Femur (tissue), 1 donor: Measurements from ENCODE around the gene STUM.
A peak's percentile ranks its signal among the peaks of the same experiment; 100 is the strongest.
"Not testable (repeated sequence)": the region's sequence is repeated elsewhere in the genome, so short reads cannot be mapped to it uniquely, and the experiment has no call there.

ENCODE experiments used
- DNase-seq: peaks from one replicate; pipeline ENCODE4 v3.0.0-alpha.2; 2017

Gene STUM

DNA sequence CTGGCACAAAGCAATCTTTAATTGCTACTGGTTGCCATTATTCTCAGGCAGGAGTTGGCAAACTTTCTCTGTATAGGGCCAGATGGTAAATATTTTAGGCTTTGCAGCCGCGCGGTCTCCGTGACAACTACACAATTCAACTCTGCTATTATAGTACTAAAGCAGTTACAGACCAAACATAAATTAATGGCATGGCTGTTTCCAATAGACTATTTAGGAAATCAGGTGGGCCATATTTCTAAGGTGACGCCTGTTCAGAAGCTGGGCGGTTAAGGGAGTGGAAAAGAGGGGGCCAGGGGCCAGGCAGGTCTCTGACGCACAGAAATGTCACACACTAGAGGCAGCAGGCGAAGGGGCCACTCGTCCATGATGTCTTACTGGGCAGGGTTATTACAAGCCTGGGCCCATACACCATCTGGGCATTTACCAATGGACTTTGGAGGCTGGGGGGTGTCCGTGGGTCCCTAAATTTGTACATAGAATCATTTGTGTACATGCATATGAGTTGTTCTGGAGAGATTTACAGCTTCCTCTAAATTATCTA is 80.1 kb downstream of the STUM start:
- peak; percentile 52 for DNase-seq

DNA sequence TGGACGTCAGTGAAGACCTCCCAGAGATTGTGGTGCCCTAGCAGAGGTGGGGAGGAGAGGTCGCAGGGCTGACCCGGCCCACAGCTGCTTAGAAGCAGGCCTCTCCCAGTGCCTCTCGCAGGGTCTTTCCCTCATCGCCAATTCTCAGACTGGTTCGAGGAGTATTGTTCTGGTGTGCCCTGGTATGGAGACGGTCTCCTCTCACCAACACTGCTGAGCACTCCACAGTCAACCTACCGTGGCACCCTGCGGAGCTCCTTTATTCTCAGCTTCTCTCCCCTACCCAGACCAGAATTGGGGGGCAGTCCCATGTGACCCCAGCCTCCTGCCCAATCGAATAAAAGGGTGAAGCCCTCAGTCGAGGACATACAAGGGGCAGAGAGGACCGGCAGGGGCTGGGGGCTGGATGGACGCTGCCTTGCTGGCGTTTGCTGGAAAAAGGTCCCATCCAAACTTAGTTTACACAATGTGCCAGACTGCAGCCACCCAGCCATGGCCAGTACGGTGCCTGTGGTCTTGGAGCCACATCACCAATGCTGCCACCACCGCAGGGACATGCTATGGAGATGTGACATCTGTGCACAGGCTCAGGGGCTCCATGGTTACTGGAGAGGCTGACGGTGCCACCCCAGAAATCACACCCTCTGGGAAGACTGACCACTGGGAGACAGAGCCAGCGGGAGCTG is 80.8 kb downstream of the STUM start:
- DNase-seq = peak; percentile 19

DNA sequence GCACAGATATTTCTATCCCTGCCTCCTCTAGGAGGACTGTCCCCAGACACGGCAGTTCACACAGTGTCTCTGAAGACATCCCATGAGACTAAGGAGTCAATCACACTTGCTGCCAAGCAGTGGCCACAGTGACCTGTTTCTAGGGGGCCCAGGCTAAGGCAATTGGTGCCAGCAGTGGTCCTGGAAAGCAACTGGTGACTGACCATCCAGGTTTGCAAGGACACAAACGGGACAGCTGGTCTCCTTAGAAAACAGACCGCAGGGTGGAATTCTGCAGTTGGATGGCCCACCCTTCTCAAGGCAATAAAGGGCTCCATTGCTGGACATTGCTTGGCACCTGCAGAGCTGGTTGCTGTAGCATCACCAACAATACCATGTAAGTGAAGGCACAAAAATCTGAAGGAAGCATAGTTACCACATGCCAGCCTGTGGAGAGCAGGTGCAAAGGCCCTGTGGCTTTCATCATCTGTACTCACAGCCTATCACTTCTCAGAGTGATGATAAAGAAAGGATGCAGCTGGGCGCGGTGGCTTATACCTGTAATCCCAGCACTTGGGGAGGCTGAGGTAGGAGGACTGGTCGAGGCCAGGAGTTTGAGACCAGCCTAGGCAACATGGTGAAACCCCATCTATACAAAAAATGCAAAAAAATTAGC is 81.5 kb downstream of the STUM start:
- peak; percentile 14 for DNase-seq

DNA sequence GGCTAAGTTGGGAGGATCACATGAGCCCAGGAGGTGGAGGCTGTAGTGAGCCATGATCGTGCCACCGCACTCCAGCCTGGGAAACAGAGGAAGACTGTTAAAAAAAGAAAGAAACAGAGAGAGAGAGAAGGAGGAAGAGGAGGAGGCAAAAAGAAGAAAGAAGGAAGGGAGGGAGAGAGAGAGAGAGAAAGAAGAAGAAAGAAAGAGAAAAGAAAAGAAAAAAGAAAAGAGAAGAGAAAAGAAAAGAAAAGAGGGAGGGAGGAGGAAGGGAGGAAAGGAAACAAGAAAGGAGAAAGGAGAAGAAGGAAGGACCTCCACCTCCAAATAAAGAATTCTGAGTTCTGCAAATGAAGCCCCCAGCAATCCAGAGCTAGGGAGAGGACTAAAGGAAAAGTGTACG is 82.0 kb downstream of the STUM start:
- DNase-seq = no peak

DNA sequence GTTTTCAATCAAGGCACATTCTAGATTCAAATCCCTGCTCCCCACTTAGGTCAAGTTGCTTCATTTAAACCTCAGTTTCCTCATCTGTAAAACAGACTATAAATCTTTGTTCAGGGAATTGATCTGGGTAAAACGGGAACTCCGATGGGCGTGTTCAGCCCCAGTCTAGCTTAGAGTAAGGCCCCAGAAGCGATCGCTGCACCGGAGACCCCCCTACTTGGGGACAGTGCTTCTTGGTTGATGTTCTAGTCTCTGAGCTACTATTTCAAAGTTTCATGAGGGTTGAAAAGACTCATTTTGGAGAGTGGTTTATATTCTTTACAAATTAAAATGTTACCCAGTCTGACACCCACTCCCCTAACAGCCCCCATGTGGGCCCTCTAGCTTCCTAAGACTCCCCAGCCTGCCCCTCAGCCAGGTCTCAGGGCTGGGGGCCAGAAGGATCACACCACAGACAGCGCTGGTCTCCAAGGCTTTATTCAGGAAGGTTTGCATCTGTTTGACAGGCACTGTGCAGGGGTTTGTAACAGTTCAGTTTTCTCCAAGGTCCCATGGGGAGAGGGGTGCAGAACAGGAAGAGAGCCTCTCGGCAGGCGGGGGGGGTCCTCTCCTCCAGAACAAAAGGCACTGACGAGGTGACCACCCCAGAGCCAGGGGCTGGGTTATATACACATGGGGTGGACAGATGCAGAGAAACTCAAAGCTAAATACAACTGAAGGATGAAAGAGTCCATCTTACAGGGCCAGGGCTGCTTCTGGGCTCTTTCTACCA is 82.9 kb downstream of the STUM start:
- peak; percentile 15 for DNase-seq

DNA sequence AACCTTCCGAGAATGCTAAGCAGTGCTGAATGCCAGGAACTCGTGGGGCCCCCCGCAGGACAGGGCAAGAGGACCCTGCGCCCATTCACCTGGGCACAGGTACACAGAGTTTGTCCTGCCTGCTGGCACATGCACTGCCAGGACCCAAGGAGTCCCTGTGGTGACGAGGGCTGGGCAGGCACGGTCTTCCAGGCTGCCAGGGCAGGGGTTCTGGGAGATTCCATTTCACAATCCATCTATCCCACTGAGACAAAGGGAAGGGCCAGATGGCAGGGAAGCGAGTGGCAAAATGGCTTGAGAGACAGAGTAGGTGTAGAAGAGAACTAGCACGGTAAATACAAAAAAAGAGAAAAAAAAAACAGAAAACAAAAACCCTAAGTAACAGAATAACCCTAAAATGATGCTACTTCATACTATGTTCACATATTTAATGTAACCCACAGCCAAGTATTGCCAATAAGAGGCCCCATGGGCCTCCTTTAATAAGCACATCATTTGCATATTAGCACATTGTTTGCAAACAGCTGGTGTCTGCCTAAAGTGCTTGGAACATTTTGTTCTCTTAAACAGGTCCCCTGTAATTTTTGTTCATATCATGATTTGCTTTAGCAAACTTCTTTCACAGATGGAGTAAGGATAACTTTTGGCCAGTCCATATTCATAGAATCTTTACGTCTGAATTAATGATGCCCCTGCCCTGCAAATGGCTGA is 83.8 kb downstream of the STUM start:
- peak; percentile 14 for DNase-seq

DNA sequence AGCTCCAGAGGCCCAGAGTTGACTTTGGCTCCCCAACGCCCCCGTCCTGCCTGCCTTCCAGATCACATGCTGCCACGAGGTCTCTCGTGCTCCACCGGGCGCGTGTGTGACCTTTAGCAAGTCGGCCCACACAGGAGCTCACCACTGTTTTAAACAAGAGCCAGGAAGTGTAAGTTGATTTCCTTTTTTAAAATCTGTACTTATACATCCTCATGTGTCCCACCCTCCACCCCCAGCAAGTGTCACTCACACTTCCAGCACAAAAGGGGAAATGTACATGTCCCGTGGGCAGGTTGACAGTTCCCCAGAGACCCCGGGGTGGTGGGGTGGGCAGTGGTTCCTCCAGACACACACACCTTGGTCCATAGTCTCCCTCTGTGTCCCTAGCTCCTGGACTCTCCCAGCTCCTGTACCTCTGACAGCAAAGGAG is 84.4 kb downstream of the STUM start:
- peak; percentile 20 for DNase-seq

DNA sequence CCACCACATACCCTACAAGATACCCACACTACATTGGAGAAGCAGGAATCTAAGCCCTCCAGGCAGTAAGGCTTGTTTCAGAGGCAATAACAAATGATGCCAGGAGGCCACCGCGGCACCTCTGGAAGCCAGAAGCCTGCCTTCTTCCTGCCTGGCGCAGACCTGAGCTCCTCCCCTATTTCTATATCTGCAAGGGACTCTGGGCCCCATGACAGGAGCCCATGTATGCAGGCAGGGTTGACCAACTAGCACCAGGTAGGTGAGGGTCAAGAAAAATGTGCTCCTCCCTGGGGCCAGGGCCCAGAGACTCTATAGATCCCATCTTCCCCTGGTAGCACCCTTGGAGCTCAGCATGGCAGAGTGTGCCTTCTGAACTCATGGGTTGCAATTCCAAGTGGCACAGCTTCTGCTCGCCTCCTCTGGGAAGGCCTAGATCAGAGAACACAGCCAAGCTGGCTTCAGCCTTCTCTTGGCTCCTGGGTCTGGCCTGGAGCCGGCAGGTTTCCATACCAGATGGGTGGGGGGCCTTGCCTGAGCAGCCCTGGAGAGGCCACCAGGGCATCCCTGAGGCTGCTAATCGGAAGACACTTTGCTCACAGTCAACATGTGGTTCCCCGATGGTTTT is 85.1 kb downstream of the STUM start:
- no peak for DNase-seq

DNA sequence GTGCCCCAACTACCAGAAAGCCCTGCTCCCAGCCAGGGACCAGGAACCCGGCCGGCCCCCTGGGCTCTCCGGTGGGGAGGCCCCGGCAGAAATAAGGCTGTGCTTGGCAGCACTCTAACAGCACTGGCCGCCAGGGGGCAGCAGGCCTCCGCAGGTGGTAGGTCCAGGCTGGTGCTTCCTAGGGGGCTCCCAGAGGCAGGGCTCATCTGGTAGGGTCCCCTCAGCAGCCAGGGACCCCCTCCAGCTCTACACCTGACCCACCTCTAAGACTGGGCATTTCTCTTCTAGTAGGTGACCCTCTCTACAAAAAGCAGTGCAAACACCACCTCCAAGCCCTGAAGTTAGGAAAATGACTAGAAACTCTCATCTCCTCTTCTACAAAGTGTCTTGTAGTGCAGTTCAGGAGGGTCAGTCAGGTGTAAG is 85.6 kb downstream of the STUM start:
- peak; percentile 86 for DNase-seq

DNA sequence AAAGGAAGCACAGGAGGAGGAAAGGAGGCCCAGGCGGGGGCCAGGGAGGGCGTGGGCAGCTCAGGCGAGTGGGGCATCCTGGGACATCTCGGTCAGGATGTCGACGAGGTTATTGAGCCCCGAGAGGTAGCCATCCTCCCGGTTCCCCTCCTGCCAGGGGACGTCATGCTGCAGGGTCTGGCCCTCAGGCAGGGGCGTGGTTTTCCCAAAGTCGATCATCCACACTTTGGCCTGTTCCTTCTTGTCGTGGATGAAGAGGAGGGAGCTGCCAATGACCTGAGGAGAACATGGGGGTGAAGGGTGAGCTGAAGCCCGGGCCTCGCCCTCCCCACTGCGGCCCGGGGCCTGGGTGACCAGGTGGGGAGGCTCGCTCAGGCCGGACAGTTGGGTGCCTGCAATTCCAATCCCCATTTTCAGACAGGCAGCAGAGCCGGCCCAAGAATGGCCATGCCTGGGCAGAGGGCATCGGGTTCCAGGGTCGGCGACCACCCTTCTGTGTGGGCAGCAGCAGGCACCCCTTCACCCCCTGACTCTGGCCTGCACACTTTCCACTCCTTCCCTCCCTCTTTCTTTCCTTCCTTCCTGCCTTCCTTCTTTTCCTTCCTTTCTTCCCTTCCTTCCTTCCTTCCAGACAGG is 86.2 kb downstream of the STUM start:
- peak; percentile 21 for DNase-seq

DNA sequence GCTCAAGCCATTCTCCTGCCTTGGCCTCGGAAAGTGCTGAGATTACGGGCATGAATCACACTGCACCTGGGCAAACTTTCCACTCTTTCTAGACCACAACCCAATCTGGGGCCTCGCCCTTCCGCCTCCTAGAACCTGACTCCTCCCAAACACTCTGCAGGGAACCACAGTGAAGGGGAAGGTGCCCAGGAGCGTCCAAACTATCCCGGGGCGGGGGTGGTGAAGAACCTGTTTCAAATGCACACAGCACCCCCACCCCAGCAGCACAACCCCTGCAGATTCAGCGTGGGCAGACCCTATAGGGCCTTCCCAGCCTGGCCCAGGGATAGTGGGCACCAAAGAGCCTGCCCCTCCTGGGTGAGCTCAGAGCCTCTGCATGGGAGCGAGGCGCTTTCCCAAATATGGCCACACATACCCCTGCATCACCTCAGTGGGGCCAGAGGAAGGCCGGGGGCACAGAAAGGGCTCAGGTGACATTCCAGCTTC is 86.9 kb downstream of the STUM start:
- DNase-seq = peak; percentile 16

DNA sequence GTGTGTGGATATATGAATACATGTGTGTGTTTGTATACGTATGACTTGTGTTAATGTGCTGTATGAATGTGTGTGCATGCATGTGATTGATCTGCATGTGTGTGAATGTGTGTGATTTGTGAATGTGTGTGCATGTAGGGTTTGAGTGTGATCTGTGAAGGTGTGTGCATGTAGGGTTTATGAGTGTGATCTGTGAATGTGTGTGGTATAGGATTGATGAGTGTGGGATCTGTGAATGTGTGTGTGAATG is 88.2 kb downstream of the STUM start:
- no peak for DNase-seq

DNA sequence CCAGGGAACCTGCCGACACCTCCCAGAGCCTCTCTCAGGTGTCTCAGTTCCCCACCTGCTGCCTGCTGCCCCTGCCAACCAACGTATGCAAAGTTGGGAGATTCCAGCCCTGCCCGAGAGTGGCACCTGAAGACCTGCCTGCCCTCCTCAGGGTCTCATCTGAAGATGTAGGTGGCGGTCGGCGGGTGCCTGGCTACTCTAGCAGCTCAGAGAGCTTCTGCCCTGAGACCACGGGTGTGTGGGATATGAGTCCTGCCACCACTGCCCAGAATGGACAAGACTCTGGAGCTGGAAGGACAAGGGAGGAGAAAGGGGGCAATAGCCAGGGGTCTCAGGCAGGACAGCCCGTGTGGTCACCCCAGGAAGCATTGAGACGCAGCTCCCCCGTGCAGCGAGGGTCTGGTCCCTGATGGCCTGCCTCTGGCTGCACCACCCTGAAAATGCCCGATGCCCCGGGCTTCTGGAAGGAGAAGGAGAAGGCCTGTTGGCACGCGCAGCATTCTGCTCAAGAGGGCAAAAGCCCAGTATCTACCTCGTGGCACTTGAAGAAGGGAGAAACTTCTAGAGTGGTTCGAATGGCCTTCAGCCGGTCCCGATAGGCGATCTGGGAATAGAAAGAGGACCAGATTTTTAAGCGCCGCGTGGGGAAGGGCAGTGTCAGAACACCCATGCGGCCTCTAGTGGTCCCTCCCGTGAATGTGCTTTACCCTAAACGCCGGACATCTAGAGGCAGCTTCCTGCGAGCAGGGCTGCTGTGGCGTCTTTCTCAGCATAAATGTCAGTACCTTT is 88.8 kb downstream of the STUM start:
- DNase-seq = peak; percentile 42

DNA sequence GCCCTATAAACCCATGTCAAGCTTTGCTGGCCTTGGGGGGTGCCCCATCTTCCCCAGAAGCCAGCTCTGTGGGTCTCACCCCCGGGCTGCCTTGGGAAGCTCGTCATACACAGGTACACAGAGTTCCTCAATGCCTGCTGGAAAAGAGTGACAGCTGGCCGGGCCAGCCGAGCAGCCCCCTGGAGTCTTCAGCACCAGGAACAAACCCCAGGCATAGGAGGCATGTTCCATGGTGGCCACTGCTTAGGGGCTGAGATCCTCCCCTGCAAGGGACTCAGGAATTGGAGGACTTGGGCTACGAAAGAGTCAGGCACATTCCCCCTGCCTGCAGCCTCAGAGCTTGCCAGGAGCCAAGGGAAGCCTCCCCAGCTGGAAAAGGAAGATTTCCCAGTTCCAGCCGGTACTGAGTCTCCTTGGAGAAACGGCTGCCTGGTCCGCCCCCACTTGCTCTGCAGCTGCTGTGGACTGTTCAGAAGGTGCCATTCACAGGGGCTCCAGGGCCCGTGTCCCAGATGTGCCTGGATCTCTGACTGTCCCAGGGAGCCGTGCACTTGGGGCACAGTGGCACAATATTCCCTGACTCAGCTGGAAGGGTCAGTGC is 89.5 kb downstream of the STUM start:
- DNase-seq = peak; percentile 52

DNA sequence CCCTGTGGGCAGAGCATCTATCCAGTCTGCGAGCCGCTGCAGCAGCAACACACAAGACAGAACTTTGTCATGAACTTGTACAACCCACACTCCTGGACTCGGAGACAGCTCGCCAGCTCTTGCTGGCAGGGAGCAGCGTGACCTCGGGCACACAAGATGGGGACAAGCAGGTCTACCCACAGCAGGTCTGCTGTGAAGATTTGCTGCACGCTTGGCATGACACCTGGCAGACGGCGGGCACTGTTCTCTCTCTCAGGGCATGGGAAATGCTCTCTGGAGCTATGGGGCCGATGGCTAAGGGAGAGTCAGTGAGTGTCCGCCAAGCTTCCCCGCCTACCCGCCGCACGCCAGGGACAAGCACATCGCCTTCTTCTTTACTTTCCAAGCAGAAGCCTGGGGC is 90.0 kb downstream of the STUM start:
- no peak for DNase-seq

DNA sequence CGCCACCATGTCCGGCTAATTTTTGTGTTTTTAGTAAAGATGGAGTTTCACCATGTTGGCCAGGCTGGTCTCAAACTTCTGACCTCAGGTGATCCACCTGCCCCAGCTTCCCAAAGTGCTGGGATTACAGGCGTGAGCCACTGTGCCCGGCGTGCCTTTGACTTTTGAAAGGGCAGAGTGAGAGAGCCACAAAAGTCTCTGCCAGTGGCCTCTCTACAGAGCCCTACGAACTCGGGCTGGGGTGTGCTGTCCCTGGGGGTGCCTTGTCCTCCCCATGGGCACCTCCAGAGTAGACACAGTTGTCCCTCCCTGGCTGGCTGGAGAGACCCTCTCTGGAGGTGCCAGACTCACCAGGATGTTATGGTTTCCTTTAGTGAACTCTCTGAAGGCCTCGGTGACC is 90.6 kb downstream of the STUM start:
- not testable (repeated sequence) for DNase-seq

DNA sequence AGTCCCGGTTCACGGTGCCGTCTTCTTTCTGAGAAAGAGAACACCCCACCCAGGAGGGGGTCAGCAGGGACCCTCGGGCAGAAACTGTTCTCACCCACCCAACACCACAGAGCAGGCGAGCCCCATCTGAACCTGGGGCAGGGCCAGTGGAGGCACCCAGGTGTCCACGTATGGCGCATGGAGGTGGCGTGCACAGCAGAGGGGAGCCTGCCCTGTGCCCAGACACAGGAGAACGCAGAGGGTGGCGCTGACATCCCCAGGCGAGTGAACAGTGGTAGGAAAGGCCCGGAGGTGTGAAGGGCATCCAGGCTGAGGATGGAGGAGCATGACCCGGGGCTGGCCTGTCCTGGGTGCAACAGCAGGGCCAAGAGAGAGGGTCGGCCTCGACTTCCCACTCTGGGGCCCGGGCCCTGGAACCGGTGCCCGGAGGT is 91.1 kb downstream of the STUM start:
- peak; percentile 14 for DNase-seq

DNA sequence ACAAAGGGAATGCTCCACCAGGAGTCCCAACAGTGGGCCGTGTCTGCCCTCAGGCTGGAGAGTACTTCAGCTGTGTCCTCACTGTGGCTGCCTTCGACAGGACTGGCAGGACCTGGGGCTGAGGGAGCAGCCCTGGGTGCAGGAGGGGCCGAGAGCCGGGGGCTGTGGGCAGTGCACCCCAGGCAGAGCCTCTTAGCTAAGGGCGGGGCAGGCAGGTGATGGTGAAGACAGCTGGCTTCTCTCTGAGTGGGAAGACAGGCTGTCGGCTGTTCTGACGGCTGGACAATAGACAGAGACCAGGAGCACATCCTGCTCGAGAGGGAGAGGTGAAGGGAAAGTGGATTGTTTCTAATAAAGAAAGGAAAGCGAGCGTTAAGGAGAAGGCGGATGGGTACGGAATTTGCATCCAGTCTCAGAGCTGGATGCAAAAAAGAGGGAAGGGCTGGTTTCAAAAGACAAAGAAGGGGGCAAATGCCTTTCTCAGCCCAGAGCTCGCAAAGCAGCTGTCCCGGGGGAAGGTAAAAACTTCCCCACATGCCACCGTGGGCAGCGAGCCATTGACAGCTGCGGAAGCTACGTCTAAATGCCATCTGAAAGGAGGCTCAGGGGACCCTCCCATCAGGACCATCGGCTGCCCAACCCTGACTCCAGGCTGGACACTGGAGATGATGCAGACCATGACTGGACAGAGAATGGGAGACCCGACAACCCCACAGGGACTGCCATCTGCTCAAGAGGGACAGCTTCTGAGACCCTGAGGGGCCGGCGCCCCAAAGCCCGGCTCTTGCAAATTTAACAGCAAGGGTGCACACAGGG is 92.0 kb downstream of the STUM start:
- DNase-seq = peak; percentile 47

DNA sequence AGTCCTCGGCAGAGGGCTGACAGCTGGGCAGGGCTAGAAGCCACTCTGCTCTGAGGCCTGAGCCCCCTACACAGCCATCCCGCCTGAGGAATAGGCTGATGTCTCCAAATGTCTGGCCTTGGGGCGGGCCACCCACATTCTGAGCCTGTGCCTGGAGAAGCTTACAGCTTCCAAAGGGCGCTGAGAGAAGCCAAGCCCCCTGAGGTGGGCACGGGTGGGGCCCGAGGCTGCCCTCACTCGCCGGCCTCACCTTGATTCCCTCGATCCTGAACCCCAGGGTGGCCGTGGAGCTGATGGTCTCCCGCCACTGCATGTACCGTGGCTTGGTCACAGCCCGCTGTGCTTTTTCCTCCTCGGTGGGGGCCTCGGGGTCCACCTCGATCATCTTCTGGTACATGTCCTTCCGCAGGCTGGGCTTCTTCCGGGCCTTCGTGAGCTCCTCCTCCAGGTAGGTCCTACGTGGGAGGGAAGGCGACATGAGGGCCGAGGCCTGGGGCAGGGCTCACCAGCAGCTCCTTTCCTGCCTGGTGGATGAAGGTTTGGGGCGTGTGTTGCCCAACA is 93.2 kb downstream of the STUM start:
- DNase-seq = no peak

DNA sequence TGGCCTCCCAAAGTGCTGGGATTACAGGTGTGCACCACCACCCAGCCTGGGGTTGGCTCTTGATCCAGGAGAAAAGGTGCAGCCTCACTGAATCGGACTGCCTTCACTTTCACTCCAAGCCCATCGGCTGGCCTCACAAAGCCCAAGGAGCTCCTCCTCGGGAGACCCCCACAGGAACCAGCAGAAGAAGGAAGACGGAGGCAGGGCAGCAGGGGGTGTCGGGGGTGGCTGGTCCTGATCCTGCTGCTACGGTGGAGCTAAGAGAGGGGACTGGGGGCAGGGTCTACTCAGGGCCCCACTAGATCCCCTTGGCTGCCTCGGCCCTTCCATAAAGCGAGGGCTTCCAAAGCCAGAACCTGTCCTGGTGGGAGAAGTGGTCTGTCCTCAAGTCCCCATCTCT is 93.9 kb downstream of the STUM start:
- no peak for DNase-seq
